Nephron (organoid): ENCODE data around the gene ZFY.

ENCODE experiments used
- H3K27ac Mint-ChIP-seq, 3 experiments: 2 replicates each; pipeline ENCODE4 v1.8.0; 2020; ENCODE audit warnings: mixed read lengths in 3 of 3, mild to moderate bottlenecking in 2 of 3, moderate library complexity in 1 of 3
- H3K27me3 Mint-ChIP-seq: 2 replicates; pipeline ENCODE4 v1.8.0; 2021; ENCODE audit warnings: low read depth, mild to moderate bottlenecking, moderate library complexity, mixed read lengths
- H3K36me3 Mint-ChIP-seq: 2 replicates; pipeline ENCODE4 v1.8.0; 2020; ENCODE audit warnings: low read depth, mixed read lengths
- H3K4me1 Mint-ChIP-seq: 2 replicates; pipeline ENCODE4 v1.8.0; 2020; ENCODE audit warnings: mixed read lengths
- H3K4me3 Mint-ChIP-seq, 3 experiments: 2 replicates each; pipeline ENCODE4 v1.8.0; 2020; ENCODE audit warnings: mild to moderate bottlenecking in 3 of 3, mixed read lengths in 3 of 3, moderate library complexity in 2 of 3
- H3K9me3 Mint-ChIP-seq: 2 replicates; pipeline ENCODE4 v1.8.0; 2020; ENCODE audit warnings: mixed read lengths
- TF ChIP-seq, protein P1 (sequence below), 3 experiments: fragments of 200-600 bp; sonication (generic); IDR thresholded peaks; one replicate each; pipeline ENCODE4 v1.5.0; 2021; ENCODE audit warnings: antibody characterized with exemption in 3 of 3; ENCODE audit not compliant: unreplicated experiment in 3 of 3

Gene ZFY

DNA sequence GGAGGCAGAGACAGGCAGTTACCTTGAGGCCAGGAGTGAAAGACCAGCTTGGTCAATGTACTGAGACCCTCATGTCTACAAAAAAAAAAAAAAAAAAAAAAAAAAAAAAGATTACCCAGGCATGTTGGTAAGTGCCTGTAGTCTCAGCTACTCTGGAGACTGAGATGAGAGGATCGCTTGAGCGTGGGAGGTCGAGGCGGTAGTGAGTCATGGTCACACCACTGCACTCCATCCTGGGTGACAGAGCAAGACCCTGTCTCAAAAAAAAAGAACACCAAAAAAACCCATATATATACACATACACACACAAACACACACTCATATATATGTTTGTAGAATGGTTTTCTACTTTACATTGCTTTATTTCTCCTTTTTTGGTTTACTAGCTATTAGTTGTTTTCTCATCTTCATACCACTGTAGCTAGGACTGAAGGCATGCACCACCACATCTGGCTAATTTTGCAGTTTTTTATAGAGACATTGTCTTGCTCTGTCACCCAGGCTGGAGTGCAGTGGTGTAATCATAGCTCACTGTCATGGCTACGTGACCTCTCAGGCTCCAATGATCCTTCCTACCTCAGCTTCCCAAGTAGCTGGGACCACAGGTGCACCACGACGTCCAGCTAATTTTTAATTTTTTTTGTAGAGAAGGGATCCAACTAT lies 14.5 kb downstream of the ZFY start:
- Mint-ChIP-seq H3K36me3 (no peaks in the 10 kb centered on the region), H3K27ac (no peak overlapping the region), H3K9me3 (no peaks in the 10 kb centered on the region), H3K27me3 (no peaks in the 10 kb centered on the region), H3K4me1 (no peaks in the 10 kb centered on the region), H3K4me3 (no peak overlapping the region)
- TF ChIP-seq, protein P1, sequence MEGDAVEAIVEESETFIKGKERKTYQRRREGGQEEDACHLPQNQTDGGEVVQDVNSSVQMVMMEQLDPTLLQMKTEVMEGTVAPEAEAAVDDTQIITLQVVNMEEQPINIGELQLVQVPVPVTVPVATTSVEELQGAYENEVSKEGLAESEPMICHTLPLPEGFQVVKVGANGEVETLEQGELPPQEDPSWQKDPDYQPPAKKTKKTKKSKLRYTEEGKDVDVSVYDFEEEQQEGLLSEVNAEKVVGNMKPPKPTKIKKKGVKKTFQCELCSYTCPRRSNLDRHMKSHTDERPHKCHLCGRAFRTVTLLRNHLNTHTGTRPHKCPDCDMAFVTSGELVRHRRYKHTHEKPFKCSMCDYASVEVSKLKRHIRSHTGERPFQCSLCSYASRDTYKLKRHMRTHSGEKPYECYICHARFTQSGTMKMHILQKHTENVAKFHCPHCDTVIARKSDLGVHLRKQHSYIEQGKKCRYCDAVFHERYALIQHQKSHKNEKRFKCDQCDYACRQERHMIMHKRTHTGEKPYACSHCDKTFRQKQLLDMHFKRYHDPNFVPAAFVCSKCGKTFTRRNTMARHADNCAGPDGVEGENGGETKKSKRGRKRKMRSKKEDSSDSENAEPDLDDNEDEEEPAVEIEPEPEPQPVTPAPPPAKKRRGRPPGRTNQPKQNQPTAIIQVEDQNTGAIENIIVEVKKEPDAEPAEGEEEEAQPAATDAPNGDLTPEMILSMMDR (IDR thresholded peaks at IDR 0.05; ENCODE audit: unreplicated experiment in 3 of 3) = no peak

DNA sequence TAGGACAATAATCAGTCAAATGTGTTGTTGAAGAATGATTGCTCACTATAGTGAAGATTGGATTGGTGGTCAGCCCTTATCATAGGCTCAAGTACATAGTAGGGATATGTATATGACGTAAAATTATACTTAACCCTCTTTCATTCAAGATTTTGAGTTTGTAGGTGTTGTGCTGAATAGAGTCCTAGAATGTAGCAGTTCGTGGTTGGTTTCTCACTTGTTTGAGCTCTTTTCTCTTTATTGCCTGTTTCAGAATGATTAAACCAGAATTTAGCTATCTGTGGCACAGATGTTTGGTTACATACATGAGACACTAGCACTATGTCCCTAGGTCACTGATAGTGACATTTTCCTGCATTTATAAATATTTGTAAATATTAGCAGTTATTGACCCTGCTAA lies 15.5 kb downstream of the ZFY start:
- no peak overlapping the region for H3K27ac Mint-ChIP-seq
- no peaks in the 10 kb centered on the region for H3K36me3 Mint-ChIP-seq
- no peak overlapping the region for H3K4me3 Mint-ChIP-seq
- TF ChIP-seq, protein P1 (IDR thresholded peaks at IDR 0.05; ENCODE audit: unreplicated experiment in 3 of 3) = no peak
- H3K27me3 Mint-ChIP-seq = no peaks in the 10 kb centered on the region
- H3K4me1 Mint-ChIP-seq = no peaks in the 10 kb centered on the region
- no peaks in the 10 kb centered on the region for H3K9me3 Mint-ChIP-seq

DNA sequence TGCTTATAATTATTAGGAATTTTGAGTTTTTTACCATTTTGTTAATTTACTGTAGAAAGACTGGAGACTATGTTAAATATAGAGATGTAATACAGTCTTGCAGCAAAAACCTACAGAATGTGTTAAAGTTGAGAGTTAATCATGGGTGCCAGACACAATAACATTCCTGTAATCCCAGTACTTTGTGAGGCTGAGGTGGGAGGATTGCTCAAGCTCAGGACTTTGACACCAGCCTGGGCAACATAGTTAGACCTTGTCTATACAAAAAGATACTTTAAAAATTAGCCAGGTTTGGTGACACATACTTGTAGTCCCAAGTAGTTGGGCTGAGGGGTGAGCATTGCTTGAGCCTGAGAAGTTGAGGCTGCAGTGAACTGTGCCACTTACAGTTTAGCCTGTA lies 17.7 kb downstream of the ZFY start:
- no peaks in the 10 kb centered on the region for H3K36me3 Mint-ChIP-seq
- H3K27me3 Mint-ChIP-seq = no peaks in the 10 kb centered on the region
- no peak overlapping the region for H3K4me3 Mint-ChIP-seq
- H3K27ac Mint-ChIP-seq = no peak overlapping the region
- H3K9me3 Mint-ChIP-seq = no peaks in the 10 kb centered on the region
- no peaks in the 10 kb centered on the region for H3K4me1 Mint-ChIP-seq
- TF ChIP-seq, protein P1 (IDR thresholded peaks at IDR 0.05; ENCODE audit: unreplicated experiment in 3 of 3) = no peak

DNA sequence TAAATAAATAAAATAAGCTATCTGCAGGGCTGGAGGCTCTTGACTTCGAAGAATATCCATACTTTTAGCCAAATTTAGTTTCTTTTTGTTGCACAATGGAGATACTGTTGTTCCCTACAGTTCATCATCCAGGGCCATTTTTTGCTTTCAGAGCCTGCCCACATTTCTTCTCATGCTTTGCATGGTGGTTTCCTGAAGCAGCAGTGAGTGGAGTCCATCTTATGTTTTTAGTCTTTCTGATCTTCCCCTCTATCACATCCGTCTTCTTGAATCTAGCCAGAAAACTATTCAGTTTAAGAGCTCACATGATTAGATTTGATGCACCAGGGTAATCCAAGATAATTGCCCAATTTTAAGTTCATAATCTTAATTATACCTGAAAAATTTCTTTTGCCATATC lies 19.6 kb downstream of the ZFY start:
- H3K27ac Mint-ChIP-seq = no peak overlapping the region
- TF ChIP-seq, protein P1 (IDR thresholded peaks at IDR 0.05; ENCODE audit: unreplicated experiment in 3 of 3) = no peak
- no peak overlapping the region for H3K4me3 Mint-ChIP-seq
- no peaks in the 10 kb centered on the region for H3K4me1 Mint-ChIP-seq
- no peaks in the 10 kb centered on the region for H3K9me3 Mint-ChIP-seq
- no peaks in the 10 kb centered on the region for H3K36me3 Mint-ChIP-seq
- no peaks in the 10 kb centered on the region for H3K27me3 Mint-ChIP-seq

DNA sequence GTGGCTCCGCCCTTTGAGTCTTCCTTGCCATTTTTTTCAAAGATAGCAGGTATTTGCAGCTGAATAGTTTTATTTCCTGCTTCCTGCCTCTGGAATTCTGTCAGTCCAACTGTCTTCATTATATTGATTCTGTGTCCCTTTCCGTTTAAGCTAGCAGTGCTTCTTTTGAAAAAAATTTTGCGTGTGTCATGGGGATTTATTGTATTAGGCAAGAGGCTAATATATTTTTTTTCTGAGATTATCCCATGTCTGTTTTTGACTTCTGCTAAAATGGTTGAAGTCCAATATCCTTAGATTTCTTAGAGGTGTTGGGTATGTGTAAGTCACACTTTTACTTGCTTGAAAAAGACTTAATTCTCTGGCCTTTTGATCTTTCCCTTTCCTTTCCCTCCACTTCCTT lies 20.4 kb downstream of the ZFY start:
- H3K27me3 Mint-ChIP-seq = no peaks in the 10 kb centered on the region
- no peak overlapping the region for H3K4me3 Mint-ChIP-seq
- TF ChIP-seq, protein P1 (IDR thresholded peaks at IDR 0.05; ENCODE audit: unreplicated experiment in 3 of 3) = no peak
- no peaks in the 10 kb centered on the region for H3K4me1 Mint-ChIP-seq
- no peak overlapping the region for H3K27ac Mint-ChIP-seq
- H3K9me3 Mint-ChIP-seq = no peaks in the 10 kb centered on the region
- H3K36me3 Mint-ChIP-seq = no peaks in the 10 kb centered on the region

DNA sequence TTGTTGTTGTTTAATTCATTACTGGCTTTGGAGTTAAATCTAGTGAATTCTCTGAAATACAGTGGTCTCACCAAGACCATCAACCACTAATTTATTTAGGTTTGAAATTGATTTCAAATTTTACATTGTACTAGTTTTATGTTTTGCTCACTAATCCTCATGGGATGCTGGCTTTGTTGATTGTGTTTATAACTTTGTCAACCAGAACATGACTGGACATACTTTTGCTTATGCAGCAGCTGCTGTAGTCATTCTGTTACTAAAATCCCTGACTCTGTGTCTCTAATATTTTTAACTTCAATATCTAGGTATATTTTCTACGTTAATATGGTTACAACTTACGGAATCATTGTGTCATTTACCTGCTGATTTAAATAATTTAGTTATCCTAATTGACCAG lies 26.9 kb downstream of the ZFY start:
- Mint-ChIP-seq H3K27me3 (no peaks in the 10 kb centered on the region), H3K4me3 (no peak overlapping the region), H3K36me3 (no peaks in the 10 kb centered on the region), H3K9me3 (no peaks in the 10 kb centered on the region), H3K27ac (no peak overlapping the region), H3K4me1 (no peaks in the 10 kb centered on the region)
- TF ChIP-seq, protein P1 (IDR thresholded peaks at IDR 0.05; ENCODE audit: unreplicated experiment in 3 of 3) = no peak
